Measurements from ENCODE around the gene RPS14. TPM values are rescaled to one million over a fixed set of nuclear protein-coding genes. Genes with fewer than 3 reads are reported as not detected.

The RPS14 gene
- total and polyA plus RNA-seq, 9 of the 15 experiments (the other 6 are each of a cell fraction or from before 2014, with no cell fraction given), result 1,824 to 5,983 (median 3,017) TPM

- TF ChIP-seq ETV1 (tag; conservative IDR thresholded peaks at IDR 0.05; ENCODE audit: low read depth) (no peak), CHD2 (IDR thresholded peaks at IDR 0.05; ENCODE audit: low read depth, low read length) (no peak), HNRNPLL (IDR thresholded peaks at IDR 0.05; ENCODE audit: low read depth, low read length, poor library complexity, severe bottlenecking) (no peak), HDAC6 (IDR thresholded peaks at IDR 0.05; ENCODE audit: low read depth, low read length) (no peak), PCBP1 (IDR thresholded peaks at IDR 0.05; ENCODE audit: low read depth, low read length, poor library complexity, severe bottlenecking) (peak; percentile 52), NCOR1 (IDR thresholded peaks at IDR 0.05) (no peak), MTA1 (IDR thresholded peaks at IDR 0.05; ENCODE audit: borderline replicate concordance) (no peak), ZC3H8 (IDR thresholded peaks at IDR 0.05) (no peak)
Observed at GRCh38 chr5:150458802-150459557, 9.4 kb upstream of the RPS14 start (continued).

- no TSS peak for BruUV-seq (replicated peaks)
- no peaks in the 10 kb centered on the region for H4K20me1 ChIP-seq (replicated peaks; ENCODE audit: control insufficient read depth, insufficient read depth, low read length)
- TF ChIP-seq ZFP36 (IDR thresholded peaks at IDR 0.05; ENCODE audit: low read depth, low read length, partially characterized antibody) (peak; percentile 34), BCOR (IDR thresholded peaks at IDR 0.05) (peak; percentile 66), ZNF263 (CRISPR knock-in tag; IDR thresholded peaks at IDR 0.05; ENCODE audit: borderline replicate concordance) (peak; percentile 46; the same call in 1 of the 2 replicates)
- TF ChIP-seq, protein P1, sequence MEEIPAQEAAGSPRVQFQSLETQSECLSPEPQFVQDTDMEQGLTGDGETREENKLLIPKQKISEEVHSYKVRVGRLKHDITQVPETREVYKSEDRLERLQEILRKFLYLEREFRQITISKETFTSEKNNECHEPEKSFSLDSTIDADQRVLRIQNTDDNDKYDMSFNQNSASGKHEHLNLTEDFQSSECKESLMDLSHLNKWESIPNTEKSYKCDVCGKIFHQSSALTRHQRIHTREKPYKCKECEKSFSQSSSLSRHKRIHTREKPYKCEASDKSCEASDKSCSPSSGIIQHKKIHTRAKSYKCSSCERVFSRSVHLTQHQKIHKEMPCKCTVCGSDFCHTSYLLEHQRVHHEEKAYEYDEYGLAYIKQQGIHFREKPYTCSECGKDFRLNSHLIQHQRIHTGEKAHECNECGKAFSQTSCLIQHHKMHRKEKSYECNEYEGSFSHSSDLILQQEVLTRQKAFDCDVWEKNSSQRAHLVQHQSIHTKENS (CRISPR knock-in tag; IDR thresholded peaks at IDR 0.05), result no peak
- POLR2A ChIA-PET, result interaction anchor here (0.9 to 2.1 kb wide), 4 partner anchors 7 to 101 kb away, joined by 3 to 10 read pairs (median 5); no protein-coding TSS in a partner anchor
- no peaks in the 10 kb centered on the region for H3K27me3 ChIP-seq (ENCODE audit: control insufficient read depth in 2 of 2, insufficient read depth in 2 of 2, low read length in 2 of 2)
- ATAC-seq (no peak), FAIRE-seq (no peak), DNase-seq (ENCODE audit: extremely low read depth in 1 of 4, low spot score in 3 of 4) (no peak)
- no peaks in the 10 kb centered on the region for H3K9me3 ChIP-seq (replicated peaks; ENCODE audit: control insufficient read depth, insufficient read depth, low read depth, low read length)
- in situ Hi-C loops (cut with MboI) (loop anchor here (5.0 to 10.0 kb wide), 3 partner anchors 85 to 387 kb away; partner anchors contain the start of gene IRGM), intact Hi-C loops (cut with micrococcal nuclease) (loop anchor here (5.0 to 10.0 kb wide), 2 partner anchors 317 to 390 kb away; partner anchors contain the start of genes IRGM and SMIM3)
- peak overlapping the region; percentile 8; the same call in 1 of the 2 replicates for H2AFZ ChIP-seq (ENCODE audit: low read depth, low read length)
- no peaks in the 10 kb centered on the region for H3K36me3 ChIP-seq (ENCODE audit: control insufficient read depth, insufficient read depth, low read length)
- H3K4me3 ChIP-seq, result no peak overlapping the region
- peaks cover 23 to 39% of the 10 kb centered on the region in 2 experiments; a peak in 4 of 5 replicates for H3K4me1 ChIP-seq (replicated peaks in 1 of 2; ENCODE audit: control insufficient read depth in 2 of 2, insufficient read depth in 2 of 2, low read length in 2 of 2)
- no peaks in the 10 kb centered on the region for H3K9me1 ChIP-seq (ENCODE audit: control insufficient read depth, insufficient read depth, low read length)
- H3K79me2 ChIP-seq (ENCODE audit: control insufficient read depth, insufficient read depth, low read length), result no peaks in the 10 kb centered on the region
- H3K27ac ChIP-seq (ENCODE audit: extremely low read depth, low read depth, low read length), result no peak overlapping the region
- CTCF ChIA-PET (ENCODE audit: low intra/inter-chr PET ratio), result interaction anchor here (2.2 to 2.8 kb wide), 2 partner anchors 66 to 86 kb away, joined by 25 to 44 read pairs; no protein-coding TSS in a partner anchor
- WGBS (ENCODE audit: insufficient coverage, low coverage, missing lambda C conversion rate), result 75% methylated on average over 16 of the region's 16 CpGs
- H3K4me2 ChIP-seq (ENCODE audit: insufficient read depth, low read length), result no peak overlapping the region
- H3K9ac ChIP-seq (ENCODE audit: insufficient read depth in 1 of 2, low read depth in 2 of 2, low read length in 2 of 2), result peak overlapping the region in 1 of 2 experiments; percentile 79; a peak in 2 of 4 replicates
Observed at GRCh38 chr5:150457562-150458240, 8.2 kb upstream of the RPS14 start.
